Omental fat pad (tissue), 4 donors: Measurements from ENCODE around the gene FSTL4. TPM values are rescaled to one million over a fixed set of nuclear protein-coding genes. Genes with fewer than 3 reads are reported as not detected.
"Not testable (repeated sequence)": the region's sequence is repeated elsewhere in the genome, so short reads cannot be mapped to it uniquely, and the experiment has no call there.

Source experiments
- ATAC-seq: fragments of 150-250 bp; one replicate; pipeline ENCODE4 v1.9.1; 2016; ENCODE audit warnings: mild to moderate bottlenecking, moderate library complexity; ENCODE audit not compliant: low FRiP score
- DNase-seq: peaks from one replicate; pipeline ENCODE4 v3.0.0-alpha.2; 2019; ENCODE audit warnings: low spot score
- CTCF ChIP-seq, 3 donors: fragments of 450-650 bp; IDR thresholded peaks; one replicate each; pipeline ENCODE4 v1.5.1; 2016 to 2017; ENCODE audit warnings: antibody characterized with exemption in 3 of 3, mild to moderate bottlenecking in 3 of 3, moderate library complexity in 2 of 3
- total RNA-seq, 4 donors: library from RNA; depleted of rRNA; stranded (reverse); fragments of >200 nt; gene quantifications; one replicate each; pipeline ENCODE4 v1.1.0, GENCODE V29; 2016

Gene FSTL4
- total RNA-seq, 4 donors from 2014 or later = 0.32 TPM; not detected in 3

- no peak for TF ChIP-seq CTCF (IDR thresholded peaks at IDR 0.05)
- no peak for ATAC-seq
Measured at GRCh38 chr5:133226186-133226585, 386.2 kb downstream of the FSTL4 start.

GRCh38 chr5:133225671-133226152, 386.6 kb downstream of the FSTL4 start:
- DNase-seq (no peak), ATAC-seq (no peak)
- no peak for TF ChIP-seq CTCF (IDR thresholded peaks at IDR 0.05)

More at GRCh38 chr5:133226186-133226585, 386.2 kb downstream of the FSTL4 start:
- no peak for DNase-seq

- no peak for DNase-seq
- no peak for ATAC-seq
- TF ChIP-seq CTCF (IDR thresholded peaks at IDR 0.05) = no peak
Measured at GRCh38 chr5:133222979-133223378, 389.4 kb downstream of the FSTL4 start.

GRCh38 chr5:133222521-133222920, 389.8 kb downstream of the FSTL4 start:
- TF ChIP-seq CTCF (IDR thresholded peaks at IDR 0.05) = no peak
- ATAC-seq (no peak), DNase-seq (no peak)

GRCh38 chr5:133222040-133222439, 390.3 kb downstream of the FSTL4 start:
- ATAC-seq (no peak), DNase-seq (no peak)

GRCh38 chr5:133220851-133221674, 391.3 kb downstream of the FSTL4 start:
- TF ChIP-seq CTCF (IDR thresholded peaks at IDR 0.05) = no peak
- DNase-seq = no peak
- no peak for ATAC-seq

More at GRCh38 chr5:133222040-133222439, 390.3 kb downstream of the FSTL4 start:
- no peak for TF ChIP-seq CTCF (IDR thresholded peaks at IDR 0.05)

GRCh38 chr5:133219296-133219695, 393.0 kb downstream of the FSTL4 start:
- no peak for DNase-seq
- no peak for TF ChIP-seq CTCF (IDR thresholded peaks at IDR 0.05)
- no peak for ATAC-seq

GRCh38 chr5:133216138-133216537, 396.2 kb downstream of the FSTL4 start:
- not testable (repeated sequence) for ATAC-seq, DNase-seq
